ENCODE results near the gene ALK. TPM values are rescaled to one million over a fixed set of nuclear protein-coding genes. Genes with fewer than 3 reads are reported as not detected.

ALK gene
- polyA plus RNA-seq, 3 donors: not detected

- Histone ChIP-seq H3K4me2 (replicated peaks; ENCODE audit: extremely low read depth, low read length, poor library complexity, severe bottlenecking) (no peak overlapping the region), H3K27me3 (ENCODE audit: control insufficient read depth in 2 of 2, insufficient read depth in 2 of 2, low read length in 2 of 2) (no peaks in the 10 kb centered on the region), H3K4me1 (ENCODE audit: control insufficient read depth in 1 of 2, insufficient read depth in 2 of 2, low read length in 2 of 2) (no peaks in the 10 kb centered on the region), H3K4me3 (replicated peaks in 1 of 3; ENCODE audit: low read depth in 2 of 3, low read length in 3 of 3) (no peak overlapping the region), H2AFZ (ENCODE audit: insufficient read depth, low read depth, low read length, poor library complexity, severe bottlenecking) (no peak overlapping the region), H4K20me1 (ENCODE audit: insufficient read depth, low read length) (no peaks in the 10 kb centered on the region), H3K79me2 (ENCODE audit: insufficient read depth, low read length) (no peaks in the 10 kb centered on the region), H3K9ac (ENCODE audit: insufficient read depth, low read length, poor library complexity, severe bottlenecking) (no peak overlapping the region), H3K9me3 (replicated peaks in 1 of 2; ENCODE audit: control insufficient read depth in 1 of 2, insufficient read depth in 1 of 2, low read length in 2 of 2) (no peaks in the 10 kb centered on the region), H3K36me3 (replicated peaks in 1 of 2; ENCODE audit: control insufficient read depth in 1 of 2, insufficient read depth in 2 of 2, low read length in 2 of 2) (no peaks in the 10 kb centered on the region), H3K27ac (ENCODE audit: low read depth in 1 of 2, low read length in 2 of 2) (no peak overlapping the region)
- Mint-ChIP-seq H3K27me3 (ENCODE audit: low read depth in 3 of 3) (peaks cover 0 to 2% (median 0%) of the 10 kb centered on the region in 3 donors), H3K9me3 (peaks cover 0 to 2% (median 0%) of the 10 kb centered on the region in 7 donors), H3K36me3 (no peaks in the 10 kb centered on the region), H3K4me3 (no peak overlapping the region), H3K27ac (no peak overlapping the region), H3K4me1 (no peaks in the 10 kb centered on the region)
- no peak for DNase-seq
- intact Hi-C loops (cut with micrococcal nuclease): no loop called here
- no peak for TF ChIP-seq CTCF (IDR thresholded peaks at IDR 0.05)
- no CpG with 5 or more reads among the region's 3 CpGs for WGBS (ENCODE audit: insufficient coverage)
Measured at GRCh38 chr2:29743516-29743915, 177.9 kb downstream of the ALK start.

- H3K27ac Mint-ChIP-seq: no peak overlapping the region
- no peaks in the 10 kb centered on the region for H3K36me3 ChIP-seq (replicated peaks in 1 of 2; ENCODE audit: control insufficient read depth in 1 of 2, insufficient read depth in 2 of 2, low read length in 2 of 2)
- H4K20me1 ChIP-seq (ENCODE audit: insufficient read depth, low read length): no peaks in the 10 kb centered on the region
- H3K4me1 Mint-ChIP-seq: no peaks in the 10 kb centered on the region
- no peak overlapping the region for H3K4me2 ChIP-seq (replicated peaks; ENCODE audit: extremely low read depth, low read length, poor library complexity, severe bottlenecking)
- no peaks in the 10 kb centered on the region for H3K79me2 ChIP-seq (ENCODE audit: insufficient read depth, low read length)
- 60% methylated on average over 1 of the region's 2 CpGs for WGBS (ENCODE audit: insufficient coverage)
- peaks cover 0 to 2% (median 0%) of the 10 kb centered on the region in 3 donors for H3K27me3 Mint-ChIP-seq (ENCODE audit: low read depth in 3 of 3)
- H3K9me3 ChIP-seq (replicated peaks in 1 of 2; ENCODE audit: control insufficient read depth in 1 of 2, insufficient read depth in 1 of 2, low read length in 2 of 2): no peaks in the 10 kb centered on the region
- H3K4me1 ChIP-seq (ENCODE audit: control insufficient read depth in 1 of 2, insufficient read depth in 2 of 2, low read length in 2 of 2): no peaks in the 10 kb centered on the region
- no peak overlapping the region for H3K9ac ChIP-seq (ENCODE audit: insufficient read depth, low read length, poor library complexity, severe bottlenecking)
- TF ChIP-seq CTCF (IDR thresholded peaks at IDR 0.05): no peak
- H2AFZ ChIP-seq (ENCODE audit: insufficient read depth, low read depth, low read length, poor library complexity, severe bottlenecking): no peak overlapping the region
- H3K27ac ChIP-seq (ENCODE audit: low read depth in 1 of 2, low read length in 2 of 2): no peak overlapping the region
- H3K27me3 ChIP-seq (ENCODE audit: control insufficient read depth in 2 of 2, insufficient read depth in 2 of 2, low read length in 2 of 2): no peaks in the 10 kb centered on the region
- H3K36me3 Mint-ChIP-seq: no peaks in the 10 kb centered on the region
- no peak overlapping the region for H3K4me3 ChIP-seq (replicated peaks in 1 of 3; ENCODE audit: low read depth in 2 of 3, low read length in 3 of 3)
- intact Hi-C loops (cut with micrococcal nuclease): no loop called here
- DNase-seq: no peak
- peaks cover 0 to 2% (median 0%) of the 10 kb centered on the region in 7 donors for H3K9me3 Mint-ChIP-seq
- H3K4me3 Mint-ChIP-seq: no peak overlapping the region
Measured at GRCh38 chr2:29742656-29743055, 178.7 kb downstream of the ALK start.

Data from CD14-positive monocyte (primary cell).